D721Med (cell line): ENCODE data around the gene DUSP6.

Source experiments
- DNase-seq: peaks from one replicate; pipeline ENCODE4 v3.0.0; 2011; ENCODE audit warnings: low spot score; ENCODE audit not compliant: insufficient read length
- FAIRE-seq: peaks from 2 replicates; lab custom pipeline; 2011; peaks lifted over from hg19 to GRCh38; lab: Jason Lieb, UNC
- CTCF ChIP-seq: IDR thresholded peaks from 2 replicates; pipeline ENCODE4 v1.5.1; 2012; ENCODE audit warnings: mild to moderate bottlenecking, control low read depth; ENCODE audit not compliant: insufficient read depth; ENCODE audit errors: missing control alignments

Gene DUSP6

GRCh38 chr12:89391726-89392336, 39.5 kb upstream of the DUSP6 start:
- TF ChIP-seq CTCF, result no peak
- FAIRE-seq, result no peak
- no peak for DNase-seq

DNA sequence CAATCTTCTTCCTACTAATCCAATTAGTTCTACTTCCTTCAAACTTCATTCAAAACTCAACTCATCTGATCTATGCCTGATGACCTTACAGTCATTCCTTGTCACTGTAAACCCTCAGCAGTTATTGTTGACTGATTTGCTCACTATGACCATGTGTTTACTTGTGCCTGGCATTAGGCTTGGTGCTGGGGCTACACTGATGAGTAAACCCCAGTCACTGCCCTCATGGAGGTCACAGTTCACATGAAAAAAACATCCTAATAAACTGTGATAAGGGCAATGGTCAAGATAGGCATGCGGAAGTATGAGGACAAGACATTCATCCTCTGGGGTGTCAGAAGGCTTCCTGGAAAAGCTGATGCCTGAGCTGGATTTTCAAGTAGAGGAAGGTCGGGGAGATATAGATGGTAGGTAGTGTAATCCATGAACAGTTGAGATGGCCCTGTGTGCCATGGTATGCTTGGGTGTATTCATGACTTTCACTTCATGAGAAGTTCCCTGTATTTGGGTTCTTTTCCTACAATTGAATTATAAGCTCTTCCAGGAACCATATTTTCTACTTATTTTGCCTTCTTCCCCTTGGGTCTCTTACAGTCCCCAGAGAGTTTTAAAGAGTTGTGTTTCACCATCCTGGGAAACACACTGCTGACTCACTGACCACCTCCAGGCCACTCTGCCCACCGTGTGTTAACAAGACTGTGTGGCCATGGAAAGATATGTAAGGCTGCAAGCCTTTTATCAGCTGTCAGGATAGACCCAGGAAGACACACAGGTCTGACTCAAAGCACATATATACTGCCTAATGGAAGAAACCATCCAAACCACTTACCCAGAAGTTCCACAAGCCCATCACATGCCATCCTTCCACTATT, 38.7 kb upstream of the DUSP6 start:
- FAIRE-seq, result no peak
- no peak for TF ChIP-seq CTCF
- no peak for DNase-seq

GRCh38 chr12:89389755-89390661, 37.7 kb upstream of the DUSP6 start:
- DNase-seq (no peak), FAIRE-seq (no peak)
- no peak for TF ChIP-seq CTCF

DNA sequence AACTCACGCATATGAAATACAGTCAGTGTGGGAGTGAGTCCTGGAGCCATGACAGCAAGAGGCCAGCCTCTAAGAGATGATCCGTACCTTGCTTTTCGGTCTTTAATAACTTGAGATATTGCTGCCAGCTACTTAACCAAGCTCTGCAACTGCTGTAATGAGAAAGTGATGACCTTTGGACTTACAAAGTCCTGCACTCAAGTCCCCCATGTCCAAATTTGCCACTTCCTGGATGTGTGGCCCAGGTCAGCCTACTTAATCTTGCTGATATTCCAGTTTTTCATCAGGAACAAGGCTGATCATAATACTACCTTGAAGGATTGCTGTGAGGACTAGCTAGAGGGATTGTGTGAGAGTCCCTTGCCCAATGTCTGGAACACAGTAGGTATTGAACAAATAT, 33.8 kb upstream of the DUSP6 start:
- no peak for DNase-seq
- FAIRE-seq, result no peak
- TF ChIP-seq CTCF, result no peak

DNA sequence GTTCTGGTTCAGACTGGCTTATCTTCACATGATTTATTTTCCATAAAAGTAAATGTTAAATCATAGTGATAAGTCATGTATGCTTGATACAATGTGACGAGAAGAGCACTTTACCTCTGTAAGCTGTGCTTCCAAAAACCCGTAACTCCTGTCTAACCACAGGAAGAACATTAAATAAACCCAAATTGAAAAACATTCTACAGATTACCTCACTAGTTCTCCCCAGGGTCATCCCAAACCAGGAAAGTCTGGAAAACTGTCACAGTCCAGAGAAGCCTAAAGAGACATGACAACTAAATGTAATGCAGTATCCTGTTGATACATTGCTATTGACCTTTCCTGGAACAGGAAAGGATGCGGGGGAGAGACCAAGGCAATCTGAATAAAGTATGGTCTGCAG, 32.5 kb upstream of the DUSP6 start:
- FAIRE-seq (no peak), DNase-seq (no peak)
- no peak for TF ChIP-seq CTCF

DNA sequence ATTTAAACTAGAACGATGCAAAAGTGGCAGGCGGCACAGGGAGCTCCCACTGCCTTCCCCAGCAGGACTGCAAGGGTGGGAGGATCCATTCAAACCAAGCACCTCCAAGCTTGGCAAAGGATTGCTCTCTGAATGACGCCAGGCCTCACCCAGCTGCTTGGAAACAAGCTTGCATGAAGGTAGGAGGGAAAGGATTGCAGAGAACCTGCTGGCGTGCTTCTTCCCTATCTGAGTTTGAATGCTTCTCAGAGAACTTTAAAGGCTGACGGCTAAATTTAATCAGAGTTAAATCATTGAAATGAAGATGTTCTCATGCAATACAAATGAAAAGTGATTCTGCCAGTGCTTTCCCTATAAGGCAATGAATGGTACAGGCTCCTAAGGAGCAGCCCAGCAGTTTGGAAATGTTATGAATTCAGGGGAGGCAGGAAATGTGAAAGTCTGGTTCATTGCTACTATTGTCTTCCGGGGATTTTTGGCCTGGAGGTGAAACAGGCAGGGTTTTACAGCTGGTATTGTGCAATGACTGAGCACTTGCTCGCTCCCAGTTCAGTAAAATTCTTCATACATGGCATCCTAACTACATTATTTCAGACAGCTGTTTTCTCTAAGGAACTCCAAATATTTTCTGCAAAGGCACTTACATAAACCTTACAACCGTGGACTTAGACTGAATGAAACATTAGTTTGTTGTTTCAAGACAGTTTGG, 31.9 kb upstream of the DUSP6 start:
- FAIRE-seq (no peak), DNase-seq (no peak)
- no peak for TF ChIP-seq CTCF
